Left ventricle myocardium superior (tissue), 1 donor: ENCODE data around the gene SLC35B1. TPM values are rescaled to one million over a fixed set of nuclear protein-coding genes. Genes with fewer than 3 reads are reported as not detected.

ENCODE experiments used
- ATAC-seq: fragments of 200-7000 bp; cut with Tn5 transposase; one replicate; pipeline ENCODE4 v1.9.1; 2020; ENCODE audit warnings: mild to moderate bottlenecking, moderate library complexity
- DNase-seq: peaks from one replicate; pipeline ENCODE4 v3.0.0-alpha.2; 2020
- intact Hi-C: fragments of 100-400 bp; cut with micrococcal nuclease; formaldehyde crosslinking; loops from one replicate; pipeline ENCODE4 v1.11.0; 2022
- total RNA-seq: library from RNA; stranded (reverse); fragmentation: NEBNext Ultra II Directional; extraction: Animal tissue kit (Norgen Biotek cat#: 25700); gene quantifications from one replicate; pipeline ENCODE4 v1.2.1, GENCODE V29; 2021
- donor health status: DM: no; HTN: yes; CAD: no; lungs with severe emphysema.

Gene SLC35B1
- total RNA-seq, 1 donor from 2014 or later: 61.5 TPM

DNA sequence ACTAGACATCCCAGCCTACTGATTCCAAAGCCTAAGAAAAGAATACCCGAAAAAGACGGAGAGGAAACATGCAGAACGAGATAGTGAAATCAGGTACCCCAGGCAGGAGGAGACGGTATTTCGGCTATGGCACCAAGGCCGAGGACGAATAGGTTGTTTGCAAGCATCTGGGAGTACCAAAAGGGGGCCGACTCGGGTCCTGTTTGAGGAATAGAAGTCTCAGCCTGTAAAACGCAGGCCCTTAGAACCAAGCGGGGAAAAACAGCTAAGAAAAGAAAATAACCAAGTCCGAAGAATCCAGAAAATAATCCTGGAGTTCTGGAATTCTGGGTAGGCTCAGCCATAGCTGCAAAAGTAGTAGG, 537 bp downstream of the SLC35B1 start:
- no peak for ATAC-seq

DNA sequence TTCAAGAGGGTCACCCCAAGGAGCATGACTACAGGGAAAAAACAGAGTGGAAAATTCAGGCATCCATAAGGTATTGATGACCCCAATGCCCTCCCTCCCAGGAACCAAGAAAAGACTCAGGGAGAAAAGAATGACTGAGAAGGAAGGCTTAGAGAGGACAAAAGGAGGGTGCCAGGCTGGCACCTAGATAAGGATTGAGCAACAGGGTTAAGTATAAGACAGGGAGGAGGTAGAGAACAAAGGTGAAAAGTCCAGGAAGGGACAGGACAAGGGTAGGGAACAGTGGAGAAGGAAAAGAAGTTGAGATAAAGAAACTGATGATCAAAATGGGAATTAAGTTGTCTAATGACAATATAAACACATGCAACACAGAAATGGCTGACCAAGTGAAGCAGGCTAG, 2.5 kb downstream of the SLC35B1 start:
- ATAC-seq (no peak), DNase-seq (no peak)
- intact Hi-C loops: loop anchor here (5.0 to 10.0 kb wide), 2 partner anchors 77 to 140 kb away; partner anchors contain the start of gene TAC4

More for the DNA sequence above, 537 bp downstream of the SLC35B1 start:
- no peak for DNase-seq
- intact Hi-C loops: loop anchor here (5.0 to 10.0 kb wide), 2 partner anchors 75 to 138 kb away; partner anchors contain the start of gene TAC4

DNA sequence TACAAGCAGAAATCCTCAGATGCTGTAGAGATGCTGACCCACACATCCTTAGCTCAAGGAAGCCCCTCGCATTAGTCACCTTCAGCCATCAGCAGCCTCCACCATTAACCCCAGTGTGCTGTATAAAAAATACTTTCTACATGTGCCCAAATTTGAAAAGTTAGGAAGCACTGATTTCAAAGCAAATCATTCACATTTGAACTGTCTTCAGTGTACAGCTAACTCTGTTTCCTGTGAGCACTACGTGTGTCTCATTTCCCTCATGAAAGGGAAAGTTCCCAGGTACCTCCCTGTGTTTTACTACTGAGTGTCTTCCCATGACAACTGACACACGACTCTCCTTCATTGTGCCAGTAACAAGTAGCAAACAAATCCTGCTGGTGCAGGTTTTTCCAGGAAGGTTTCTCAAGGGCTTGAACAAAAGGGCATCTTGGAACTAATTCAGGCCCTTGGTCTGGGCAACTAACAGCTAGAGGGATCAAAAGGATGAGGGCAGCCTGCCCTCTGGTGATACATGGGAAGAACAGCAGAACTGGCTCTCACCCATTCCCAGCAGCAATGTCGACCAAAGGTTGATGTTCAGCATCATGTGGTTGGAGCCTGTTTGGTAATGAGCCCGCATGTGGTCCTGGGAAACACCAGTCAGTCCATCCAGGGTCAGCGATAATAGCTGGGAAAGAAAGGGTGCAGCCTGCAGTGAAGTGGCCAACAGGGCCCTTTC, 4.0 kb downstream of the SLC35B1 start:
- DNase-seq (no peak), ATAC-seq (peak; percentile 7)
- intact Hi-C loops: loop anchor here (10.0 kb wide), 1 partner anchor 141 kb away; the partner anchor contains the start of gene TAC4

DNA sequence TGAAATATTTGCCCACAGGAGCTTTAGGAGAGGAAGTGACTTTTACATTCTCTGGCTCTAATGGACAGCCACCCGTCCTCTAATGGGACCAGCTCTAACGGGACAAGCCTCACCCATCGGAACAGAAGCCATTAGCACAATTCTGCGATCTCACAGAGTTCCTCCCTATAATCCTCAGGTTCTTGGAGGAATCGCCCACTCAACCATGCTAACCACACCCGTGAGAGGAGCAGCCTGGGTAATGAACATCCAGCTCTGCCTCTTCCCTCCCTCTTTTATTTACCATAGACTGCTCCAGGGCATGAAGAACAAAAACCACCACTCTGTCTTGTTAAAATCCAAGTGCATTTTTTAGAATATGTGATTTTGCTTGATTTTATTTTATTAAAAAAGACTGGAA, 6.8 kb downstream of the SLC35B1 start:
- no peak for ATAC-seq
- intact Hi-C loops: loop anchor here (10.0 kb wide), 1 partner anchor 144 kb away; the partner anchor contains the start of gene TAC4
- DNase-seq: no peak

DNA sequence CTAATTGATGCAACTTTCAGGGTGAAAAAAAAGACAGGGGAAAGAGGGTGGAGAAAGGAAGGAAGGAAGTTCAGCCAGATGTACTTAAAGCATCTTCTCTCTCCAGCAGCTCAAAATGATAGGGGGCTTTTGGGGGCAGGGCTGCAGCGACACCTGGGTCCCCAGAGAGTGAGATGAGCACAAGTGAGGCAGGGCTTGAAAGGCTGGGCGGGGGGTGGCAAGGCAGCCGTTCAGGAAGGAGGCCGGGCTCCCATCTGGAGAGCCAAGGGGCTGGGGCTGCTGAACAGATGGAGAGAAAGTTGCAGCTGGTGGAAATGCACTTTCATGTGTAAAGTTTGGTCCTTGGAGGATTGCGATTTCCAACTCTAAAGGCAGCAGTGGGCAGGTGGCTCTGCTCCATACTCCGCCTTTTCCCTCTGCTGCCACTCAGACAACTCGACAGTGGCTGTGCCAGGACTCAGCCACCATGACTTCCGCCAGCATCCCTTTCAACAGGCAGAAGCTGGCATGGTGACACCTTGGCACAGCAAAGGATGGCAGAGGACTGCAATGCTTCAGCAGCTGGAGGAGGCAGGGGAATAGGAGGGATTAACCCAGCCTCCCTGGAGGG, 7.7 kb downstream of the SLC35B1 start:
- peak; percentile 74 for ATAC-seq

DNA sequence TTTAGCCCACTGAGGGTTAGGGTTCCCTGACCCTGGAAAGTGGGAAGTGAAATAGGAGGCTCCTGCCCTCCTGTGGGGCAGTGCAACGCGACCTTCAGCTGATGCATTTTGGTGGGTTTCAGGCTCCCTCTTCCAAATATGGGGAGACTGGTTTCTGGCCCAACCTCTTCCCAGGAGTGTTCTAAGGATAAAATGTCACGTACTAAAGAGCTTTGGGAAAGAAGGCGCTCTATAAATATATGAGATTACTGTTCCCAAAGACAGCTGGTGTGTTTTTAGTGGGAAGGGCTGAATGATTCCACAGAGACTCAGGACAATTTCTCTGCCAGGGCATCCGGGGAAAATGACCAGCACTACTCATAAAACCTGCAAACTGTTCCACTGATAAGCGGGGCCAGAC, 9.8 kb downstream of the SLC35B1 start:
- no peak for DNase-seq
- intact Hi-C loops: no loop called here
- peak; percentile 14 for ATAC-seq

More for the DNA sequence above, 7.7 kb downstream of the SLC35B1 start:
- DNase-seq: peak; percentile 75
- intact Hi-C loops: loop anchor here (10.0 kb wide), 1 partner anchor 145 kb away; the partner anchor contains the start of gene TAC4

DNA sequence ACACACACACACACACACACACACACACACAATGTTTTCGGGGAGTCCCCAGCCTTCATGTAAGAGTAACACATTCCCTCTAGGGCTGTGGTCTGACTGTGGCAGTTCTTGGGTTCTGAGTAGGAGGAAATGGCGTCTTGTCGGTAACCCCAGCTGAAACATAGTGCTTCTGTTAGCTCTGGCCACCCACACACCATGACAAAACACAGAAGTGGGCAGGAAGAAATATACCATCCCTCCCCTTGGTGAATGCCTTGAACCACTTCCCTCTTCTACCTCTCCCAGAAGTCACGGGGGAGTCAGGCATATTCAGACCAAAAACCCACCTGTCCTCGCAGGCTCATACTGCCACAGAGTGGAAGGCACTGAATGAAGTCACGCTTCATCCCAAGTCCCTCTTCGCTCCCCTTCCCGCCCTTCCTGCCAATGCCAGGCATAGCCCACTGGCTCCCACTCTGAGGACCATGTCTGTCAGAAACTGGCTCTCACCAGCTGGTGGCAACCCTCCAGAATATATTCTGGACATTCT, 11.5 kb downstream of the SLC35B1 start:
- no peak for DNase-seq

DNA sequence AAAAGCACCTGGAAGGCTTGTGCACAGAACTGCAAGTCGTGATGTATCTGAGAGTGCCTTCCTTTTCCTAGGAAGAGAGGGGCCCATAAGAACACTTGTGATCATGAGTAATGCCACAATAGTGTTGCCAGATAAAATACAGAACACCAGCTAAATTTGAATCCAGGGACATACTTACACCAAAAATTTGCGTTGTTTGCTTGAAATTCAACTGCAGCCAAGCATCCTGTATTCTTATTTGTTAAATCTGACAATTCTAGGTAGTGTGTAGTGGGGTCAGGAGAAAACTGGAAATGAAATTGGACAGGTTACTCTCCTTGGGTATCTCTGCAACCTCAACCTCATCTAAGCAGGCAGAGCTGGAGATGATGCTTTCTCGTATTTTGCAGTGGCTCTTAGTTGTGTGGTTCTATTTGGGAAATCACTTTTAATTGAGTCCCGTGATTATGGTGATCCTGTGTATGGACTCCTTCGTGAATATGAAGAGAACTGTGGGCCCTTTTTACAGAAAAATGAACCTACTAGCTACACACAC, 12.0 kb downstream of the SLC35B1 start:
- ATAC-seq: no peak
- no peak for DNase-seq
- intact Hi-C loops: loop anchor here (1.0 kb wide), 1 partner anchor 127 kb away; no protein-coding TSS in a partner anchor

More for the DNA sequence above, 11.5 kb downstream of the SLC35B1 start:
- intact Hi-C loops: no loop called here
- ATAC-seq: no peak

DNA sequence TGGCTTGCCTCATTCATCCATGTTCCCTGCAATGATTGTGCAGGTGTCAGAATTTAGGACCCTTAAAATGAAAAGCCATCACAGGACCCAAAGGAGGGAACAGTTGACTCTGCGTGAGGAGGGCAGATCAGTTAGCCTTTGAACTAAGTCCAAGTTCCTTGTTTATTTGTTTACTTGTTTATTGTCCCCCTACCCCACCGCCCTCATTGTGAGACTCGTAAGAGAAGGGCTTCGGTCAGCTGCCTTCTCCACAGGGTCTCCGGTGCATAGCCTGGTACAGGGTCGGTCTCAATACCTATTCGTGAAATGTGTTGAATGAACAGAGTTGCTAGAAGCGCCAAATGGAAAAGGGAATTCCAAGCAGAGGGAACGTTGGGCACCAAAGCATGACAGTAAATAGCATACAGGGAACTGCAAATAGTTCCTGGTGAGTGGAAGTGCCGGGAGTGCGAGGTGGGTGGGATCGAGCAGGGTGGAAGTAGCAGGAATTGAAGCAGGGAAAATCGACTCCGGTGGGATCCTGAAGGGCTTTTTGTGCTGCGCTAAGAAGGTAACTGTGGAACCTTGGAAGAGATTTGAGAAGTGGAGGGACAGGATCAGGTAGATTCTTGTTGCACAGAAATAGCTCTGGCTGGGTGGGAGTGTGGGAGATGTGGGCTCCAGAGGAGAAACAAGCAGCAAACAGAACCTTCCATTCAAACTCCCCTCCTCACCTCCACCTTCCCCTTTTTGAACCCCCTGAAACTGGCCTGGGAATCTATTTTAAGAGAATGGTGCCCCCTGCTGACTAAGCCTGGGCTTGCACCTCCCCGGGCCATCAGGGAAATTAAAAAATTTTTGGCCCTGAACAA, 12.7 kb downstream of the SLC35B1 start:
- intact Hi-C loops: loop anchor here (1.0 kb wide), 1 partner anchor 127 kb away; no protein-coding TSS in a partner anchor
- ATAC-seq: peak; percentile 5
- peak; percentile 67 for DNase-seq

DNA sequence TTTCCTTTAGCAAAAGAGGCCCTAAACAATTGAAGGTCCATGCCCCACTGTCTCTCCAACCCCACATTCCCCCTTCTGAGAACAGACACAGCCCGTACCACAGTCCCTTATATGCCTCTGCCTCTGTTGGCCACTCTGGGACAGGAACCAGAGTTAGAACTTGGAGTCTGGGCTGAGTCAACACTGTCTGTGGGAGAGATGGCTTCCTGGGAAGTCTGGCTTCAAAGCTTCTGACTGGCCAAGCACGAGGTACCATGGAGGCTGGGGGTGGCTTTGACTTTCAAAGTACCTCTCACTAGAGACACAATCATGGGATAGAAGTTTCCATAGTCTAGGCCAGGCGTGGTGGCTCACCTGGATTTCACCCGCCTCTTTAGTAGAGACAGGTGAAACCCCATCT, 15.0 kb downstream of the SLC35B1 start:
- intact Hi-C loops: no loop called here

DNA sequence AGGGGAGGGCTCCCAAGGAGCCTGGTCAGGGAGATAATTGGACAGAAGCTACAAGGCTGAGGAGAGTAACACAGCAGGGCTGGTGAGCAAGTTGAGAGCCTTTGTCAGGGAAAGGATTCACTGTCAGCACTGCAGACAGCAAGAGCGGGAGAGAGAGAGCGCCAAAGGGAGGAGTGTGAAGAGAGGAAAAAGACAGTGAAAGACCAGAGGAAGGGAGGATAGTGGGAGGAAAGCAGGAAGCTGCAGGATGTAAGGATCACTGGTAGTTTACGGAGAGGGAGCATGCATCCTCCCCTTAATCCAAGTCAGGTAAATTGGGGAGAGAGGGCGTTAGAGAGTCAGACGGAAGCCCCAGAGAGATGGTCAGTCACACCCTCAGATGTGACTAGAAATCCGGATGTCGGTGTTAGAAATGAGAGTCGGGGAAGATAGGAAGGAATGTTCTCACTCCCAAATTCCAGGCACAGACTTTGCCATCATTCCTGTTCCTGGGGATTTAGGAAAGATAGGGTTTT, 16.0 kb downstream of the SLC35B1 start:
- intact Hi-C loops: no loop called here
- ATAC-seq: peak; percentile 28
- no peak for DNase-seq

More for the DNA sequence above, 15.0 kb downstream of the SLC35B1 start:
- ATAC-seq (no peak), DNase-seq (no peak)

DNA sequence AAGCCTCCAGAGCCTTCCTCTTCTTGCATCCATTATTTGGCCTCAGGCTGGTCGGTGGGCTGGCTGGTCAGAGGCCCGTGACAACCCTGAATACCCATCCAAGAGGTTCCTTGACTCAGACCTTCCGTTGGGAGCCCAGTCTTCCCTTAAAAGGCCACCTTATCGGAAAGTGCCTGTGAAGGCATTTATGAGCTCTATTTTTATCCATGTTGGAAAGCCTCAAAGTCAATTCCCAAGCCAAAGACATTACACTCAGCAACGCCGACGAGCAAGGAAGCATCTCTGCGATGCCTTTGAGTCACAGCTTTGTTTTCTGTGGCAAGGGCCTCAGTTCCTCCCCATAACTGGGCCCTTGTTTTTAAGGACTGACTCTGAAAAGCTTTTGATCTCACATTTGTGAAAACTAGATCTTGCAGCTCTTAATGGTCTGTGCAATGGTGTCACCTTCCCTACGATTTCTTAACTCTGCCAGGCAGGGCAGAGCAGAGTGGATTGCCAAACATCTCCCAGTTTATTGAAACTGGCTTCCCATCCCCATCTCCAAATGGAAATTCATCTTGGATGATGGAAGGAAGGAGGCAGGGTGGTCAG, 16.6 kb downstream of the SLC35B1 start:
- peak; percentile 86 for ATAC-seq
- intact Hi-C loops: no loop called here
- no peak for DNase-seq

DNA sequence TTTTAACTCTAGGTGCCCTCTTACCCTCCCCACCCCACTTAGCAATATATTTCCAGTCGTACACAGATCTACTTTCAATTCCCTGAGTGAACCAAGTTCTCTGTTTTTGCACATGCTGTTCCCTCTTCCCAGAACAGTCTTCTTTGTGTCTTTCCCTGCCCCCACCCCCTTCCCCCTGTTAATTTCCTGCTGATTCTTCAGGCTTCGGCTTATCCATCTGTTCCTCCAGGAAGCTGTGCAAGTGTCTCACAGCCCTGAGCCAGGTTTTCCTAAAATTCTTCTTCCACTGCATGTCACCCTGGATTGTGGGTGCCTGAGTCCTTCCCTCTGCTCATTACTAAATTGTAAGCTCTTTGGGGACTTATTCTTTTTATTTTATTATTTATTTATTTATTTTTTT, 17.5 kb downstream of the SLC35B1 start:
- intact Hi-C loops: no loop called here
- DNase-seq (no peak), ATAC-seq (peak; percentile 4)

DNA sequence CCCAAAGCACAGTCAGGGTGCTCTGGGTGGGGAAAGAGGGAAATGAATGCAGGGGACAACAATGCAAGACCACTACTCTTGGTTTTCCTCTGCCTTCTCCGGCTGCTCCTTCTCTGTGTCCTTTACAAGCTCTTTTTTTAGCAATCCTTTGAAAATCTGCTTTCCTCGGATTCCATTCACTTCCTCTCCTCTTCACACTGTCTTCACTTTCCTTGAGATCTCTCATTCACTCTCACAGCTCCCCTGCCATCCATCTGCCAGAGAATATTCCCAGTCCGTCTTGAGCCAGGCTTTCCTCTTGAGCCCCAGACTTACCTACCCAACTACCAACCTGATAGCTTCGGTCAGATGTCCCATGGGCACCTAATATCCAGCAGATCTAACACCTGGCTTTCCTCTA, 18.9 kb downstream of the SLC35B1 start:
- ATAC-seq (no peak), DNase-seq (no peak)
- intact Hi-C loops: no loop called here

DNA sequence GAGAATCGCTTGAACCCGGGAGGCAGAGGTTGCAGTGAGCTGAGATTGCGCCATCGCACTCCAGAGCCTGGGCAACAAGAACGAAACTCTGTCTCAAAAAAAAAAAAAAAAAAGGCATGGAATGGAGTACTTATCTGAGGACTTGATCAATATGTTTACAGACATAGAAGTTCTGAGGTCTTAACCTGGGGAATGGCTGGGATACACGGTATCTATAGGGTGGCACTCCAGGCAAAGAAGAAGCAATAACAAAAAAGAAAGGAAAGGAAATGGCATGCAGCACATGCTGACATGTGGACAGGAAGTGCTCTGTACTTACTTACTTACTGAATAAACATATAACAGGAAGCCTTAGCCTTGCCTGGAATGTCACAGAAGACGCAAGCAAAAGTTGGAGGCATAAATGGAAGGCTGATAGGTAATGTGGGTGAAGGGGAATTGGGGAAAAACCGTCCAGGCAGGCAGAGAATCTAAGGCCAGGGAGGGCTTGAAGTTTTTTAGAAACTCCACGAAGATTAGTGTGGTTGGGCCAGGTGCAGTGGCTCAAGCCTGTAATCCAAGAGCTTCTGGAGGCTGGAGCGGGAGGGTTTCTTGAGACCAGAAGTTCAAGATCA, 19.8 kb downstream of the SLC35B1 start:
- intact Hi-C loops: no loop called here
- no peak for DNase-seq
- peak; percentile 6 for ATAC-seq

DNA sequence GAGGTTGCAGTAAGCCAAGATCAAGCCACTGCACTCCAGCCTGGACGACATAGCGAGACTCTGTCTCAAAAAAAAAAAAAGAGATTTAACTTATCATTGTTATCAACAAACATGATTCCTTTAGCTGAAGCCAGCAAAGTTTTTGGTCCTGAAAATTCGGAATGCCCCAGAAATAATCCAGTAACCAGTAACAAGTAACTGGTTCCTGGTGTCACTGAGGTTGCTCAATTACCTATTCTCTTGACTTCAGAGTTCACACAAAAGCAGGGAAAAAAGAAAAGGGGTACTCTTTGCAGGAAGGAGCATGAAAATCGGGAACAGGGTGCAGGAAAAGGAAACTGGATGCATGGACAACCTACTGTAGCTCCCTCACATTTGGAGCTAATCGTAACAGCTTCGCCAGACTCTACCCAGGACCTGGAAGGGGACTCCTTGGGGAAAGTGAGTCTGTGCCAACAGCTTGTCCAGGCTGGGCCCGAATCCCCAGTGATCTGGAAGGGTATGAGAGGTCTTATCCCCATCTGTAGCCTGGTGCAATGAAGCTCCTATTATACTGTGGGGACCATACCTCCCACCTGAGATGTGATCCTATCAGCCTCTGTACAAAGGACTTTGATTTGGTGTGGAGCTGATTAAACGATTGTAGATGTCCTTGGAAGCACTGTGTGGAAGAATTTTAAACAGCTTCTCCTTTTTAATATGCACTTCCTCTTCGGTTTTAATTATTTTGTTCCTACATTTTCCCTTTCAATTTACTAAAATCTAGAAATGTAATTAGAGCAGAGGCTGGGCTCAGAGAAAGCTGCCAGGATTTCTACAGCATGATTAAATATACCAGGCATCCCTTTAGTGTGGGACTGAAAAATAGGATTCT, 26.4 kb downstream of the SLC35B1 start:
- DNase-seq: no peak
- intact Hi-C loops: no loop called here
- ATAC-seq: no peak

DNA sequence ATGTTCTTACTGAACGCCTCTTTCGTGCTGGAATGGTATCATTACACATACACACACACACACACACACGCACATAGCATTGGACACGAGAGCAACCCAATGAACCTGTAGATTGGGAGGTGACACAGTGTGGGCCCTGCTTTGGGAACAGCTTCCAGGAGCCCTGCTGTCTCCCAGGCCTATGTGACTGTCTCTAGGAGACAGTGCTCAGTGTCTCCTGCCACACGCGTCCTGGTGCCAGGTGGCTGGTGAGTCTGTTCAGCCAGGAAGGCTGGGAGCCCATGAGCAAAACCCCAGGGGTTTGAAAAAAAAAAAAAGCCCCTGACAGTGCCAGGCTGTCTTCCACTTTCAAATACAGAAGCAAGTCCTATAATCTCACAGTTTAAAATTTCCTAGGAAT, 27.4 kb downstream of the SLC35B1 start:
- intact Hi-C loops: no loop called here
- DNase-seq (no peak), ATAC-seq (no peak)
